ENCODE results near the gene SUMO4. TPM values are rescaled to one million over a fixed set of nuclear protein-coding genes. Genes with fewer than 3 reads are reported as not detected.

The SUMO4 gene
- total and polyA plus RNA-seq, 2 of the 4 experiments (the other 2 are of a cell fraction), result 2.2 TPM; not detected in 1

GRCh38 chr6:149356081-149356750 lies 43.8 kb upstream of the SUMO4 start:
- H2BK120ac ChIP-seq (ENCODE audit: low read depth, low read length), result no peak overlapping the region
- H4K8ac ChIP-seq (ENCODE audit: low read depth in 2 of 2, low read length in 2 of 2), result no peak overlapping the region
- 100% methylated on average over 1 of the region's 6 CpGs; no CpG with 5 or more reads in 1 of the 2 experiments for WGBS, 2 experiments (ENCODE audit: extremely low coverage in 2 of 2, insufficient read length in 1 of 2)
- no peak overlapping the region for H3K4me3 ChIP-seq (ENCODE audit: insufficient read depth, low read depth, low read length)
- H3K9me1 ChIP-seq (ENCODE audit: insufficient read depth, low read length), result peaks cover 4% of the 10 kb centered on the region
- no peak overlapping the region for H2AK9ac ChIP-seq (replicated peaks; ENCODE audit: low read depth, low read length, poor library complexity)
- no peaks in the 10 kb centered on the region for H3K27me3 ChIP-seq (ENCODE audit: control insufficient read depth, insufficient read depth, low read length)
- peaks cover 12 to 48% of the 10 kb centered on the region in 2 experiments for H3K79me1 ChIP-seq (ENCODE audit: low read depth in 1 of 2, low read length in 2 of 2)
- no peak overlapping the region for H3K56ac ChIP-seq (ENCODE audit: extremely low read depth, insufficient read depth, low read length)
- no peak overlapping the region; the same call in 1 of the 2 replicates for H3K14ac ChIP-seq (replicated peaks; ENCODE audit: low read depth, low read length)
- in situ Hi-C loops (cut with MboI; ENCODE audit: low sequenced_read_pairs), result no loop called here
- H3K36me3 ChIP-seq (ENCODE audit: control insufficient read depth, insufficient read depth, low read length), result no peaks in the 10 kb centered on the region
- H4K91ac ChIP-seq (ENCODE audit: insufficient read depth, low read depth, low read length), result no peak overlapping the region
- H3K4me1 ChIP-seq (ENCODE audit: control insufficient read depth, insufficient read depth, low read length), result no peaks in the 10 kb centered on the region
- no peak overlapping the region for H3K9ac ChIP-seq (ENCODE audit: low read depth, low read length)
- no TSS peak for BruUV-seq (replicated peaks)
- dilution Hi-C loops (cut with HindIII; ENCODE audit: low sequenced_read_pairs, unreplicated experiment), result no loop called here
- H3K27ac ChIP-seq (ENCODE audit: insufficient read depth, low read length), result no peak overlapping the region
- no peak for TF ChIP-seq RCOR1 (IDR thresholded peaks at IDR 0.05; ENCODE audit: insufficient replicate concordance, low read length)
- no peak for TF ChIP-seq RAD21 (IDR thresholded peaks at IDR 0.05; ENCODE audit: low read length)
- TF ChIP-seq CTCF (conservative IDR thresholded peaks at IDR 0.05; ENCODE audit: low read depth, low read length), result no peak
- TF ChIP-seq ELK1 (IDR thresholded peaks at IDR 0.05; ENCODE audit: borderline replicate concordance, low read depth, low read length), result no peak
- no peak for TF ChIP-seq CEBPB (IDR thresholded peaks at IDR 0.05; ENCODE audit: low read depth, low read length)
- no peak for TF ChIP-seq MAFK (IDR thresholded peaks at IDR 0.05; ENCODE audit: low read depth, low read length)
- TF ChIP-seq CHD1 (IDR thresholded peaks at IDR 0.05; ENCODE audit: low read depth, low read length), result no peak
- no peak for TF ChIP-seq RFX5 (IDR thresholded peaks at IDR 0.05; ENCODE audit: low read depth, low read length)
- TF ChIP-seq POLR2A (IDR thresholded peaks at IDR 0.05; ENCODE audit: low read depth, low read length), result no peak
- TF ChIP-seq USF2 (IDR thresholded peaks at IDR 0.05; ENCODE audit: low read depth, low read length), result no peak
- no peak for TF ChIP-seq FOS (IDR thresholded peaks at IDR 0.05; ENCODE audit: low read depth, low read length)
- no peak for TF ChIP-seq SMC3 (IDR thresholded peaks at IDR 0.05; ENCODE audit: low read depth, low read length)
- no peak for TF ChIP-seq NFE2L2 (IDR thresholded peaks at IDR 0.05; ENCODE audit: low read depth, low read length)
- TF ChIP-seq BHLHE40 (IDR thresholded peaks at IDR 0.05; ENCODE audit: low read depth, low read length), result no peak
- no peak for TF ChIP-seq MXI1 (IDR thresholded peaks at IDR 0.05; ENCODE audit: borderline replicate concordance, low read depth, low read length)
- no peak for TF ChIP-seq MAZ (IDR thresholded peaks at IDR 0.05; ENCODE audit: borderline replicate concordance, low read depth, low read length)
- no peak for ATAC-seq (ENCODE audit: low read depth)
- no peak overlapping the region for H2AFZ ChIP-seq (replicated peaks; ENCODE audit: low read length, poor library complexity)
- H4K20me1 ChIP-seq (ENCODE audit: insufficient read depth, low read length), result peaks cover 47% of the 10 kb centered on the region
- H3K4ac ChIP-seq (ENCODE audit: low read depth, low read length), result no peak overlapping the region
- H2BK20ac ChIP-seq (ENCODE audit: low read depth, low read length), result no peak overlapping the region
- CTCF ChIA-PET, result no interaction called here
- H3K9me3 ChIP-seq (ENCODE audit: control insufficient read depth, insufficient read depth, low read length), result no peaks in the 10 kb centered on the region
- no peak overlapping the region for H2BK15ac ChIP-seq (ENCODE audit: low read depth, low read length)
- no peak overlapping the region for H4K5ac ChIP-seq (ENCODE audit: low read depth, low read length)
- H3K4me2 ChIP-seq (ENCODE audit: low read depth, low read length), result no peak overlapping the region
- POLR2A ChIA-PET (ENCODE audit: unreplicated experiment), result no interaction called here
- intact Hi-C loops (cut with micrococcal nuclease), result no loop called here
- no peak overlapping the region for H2BK5ac ChIP-seq (ENCODE audit: low read depth, low read length, poor library complexity, severe bottlenecking)
- H3K18ac ChIP-seq (ENCODE audit: low read depth, low read length), result no peak overlapping the region
- H2AK5ac ChIP-seq (ENCODE audit: low read depth, low read length), result no peak overlapping the region
- 0 out of 2 replicates have a peak overlapping the region, but pooled peaks have one; percentile 15 for H3K23ac ChIP-seq (ENCODE audit: low read depth, low read length)
- DNase-seq, result no peak
